Ovary (tissue), 9 donors: ENCODE data around the gene LMOD1. TPM values are rescaled to one million over a fixed set of nuclear protein-coding genes. Genes with fewer than 3 reads are reported as not detected.

Source experiments
- DNase-seq, 5 donors: peaks; one replicate each; pipeline ENCODE4 v3.0.0-alpha.2; 2019 to 2020
- H3K27ac ChIP-seq, 2 donors: fragments of 200-600 bp; one replicate each; pipeline versions ENCODE4 v1.5.1 to v1.8.0; 2019 to 2022
- H3K27me3 ChIP-seq: fragments of 200-600 bp; one replicate; pipeline ENCODE4 v1.8.0; 2022
- H3K36me3 ChIP-seq: fragments of 200-600 bp; sonication (generic); one replicate; pipeline ENCODE4 v1.5.1; 2019
- H3K4me1 ChIP-seq: one replicate; pipeline ENCODE4 v1.8.1; 2013; ENCODE audit warnings: mild to moderate bottlenecking, moderate library complexity; ENCODE audit not compliant: insufficient read depth
- H3K4me3 ChIP-seq: fragments of 200-600 bp; sonication (generic); one replicate; pipeline ENCODE4 v1.5.1; 2017
- H3K9me3 ChIP-seq, 2 donors: fragments of 200-600 bp in 1 of 2; sonication (generic) in 1 of 2; one replicate each; pipeline versions ENCODE4 v1.5.1 to v1.8.1; 2013 to 2019; ENCODE audit warnings: mild to moderate bottlenecking in 1 of 2, moderate library complexity in 1 of 2
- EP300 ChIP-seq: sonication (generic); formaldehyde crosslinking; IDR thresholded peaks from one replicate; pipeline ENCODE4 v1.6.1; 2017; ENCODE audit warnings: antibody characterized with exemption
- POLR2A ChIP-seq: fragments of 450-650 bp; IDR thresholded peaks from one replicate; pipeline ENCODE4 v1.6.1; 2017; ENCODE audit warnings: antibody characterized with exemption, mild to moderate bottlenecking, moderate library complexity
- WGBS, 3 donors: extraction: QIAGEN DNeasy Blood & Tissue Kit in 1 of 3; methylation state at CpG; one replicate each; pipeline versions ENCODE4 v1.1.5 to v1.1.7; 2013 to 2017; 5-methylcytosine and 5-hydroxymethylcytosine counted together
- intact Hi-C, 4 donors: fragments of 100-400 bp; cut with DNase I; formaldehyde crosslinking; loops; one replicate each; pipeline versions ENCODE4 v1.11.0 to v1.15.1; 2022 to 2023
- polyA plus RNA-seq, 2 donors: library from polyadenylated mRNA; stranded (reverse); fragments of 200-250 nt in 1 of 2; fragments of 350-450 nt in 1 of 2; fragmentation: Illumina TruSeq in 1 of 2; extraction: RNeasy Lipid Tissue Mini Kit (QIAGEN cat#74804) in 1 of 2; gene quantifications; one replicate each; pipeline ENCODE4 v1.2.3, GENCODE V29; 2013 to 2014
- total RNA-seq, 7 donors: library from RNA; depleted of rRNA in 2 of 7; stranded (reverse); fragments of >200 nt in 2 of 7; fragmentation: NEBNext Ultra II Directional in 3 of 7; extraction: Animal tissue kit (Norgen Biotek cat#: 25700) in 3 of 7; gene quantifications; one replicate each; pipeline versions ENCODE4 v1.1.0 to v1.2.4, GENCODE V29; 2016 to 2023
- TF ChIP-seq, protein P1 (sequence below), 3 donors: fragments of 450-650 bp in 2 of 3; fragments of 200-600 bp in 1 of 3; IDR thresholded peaks; one replicate each; pipeline versions ENCODE4 v1.5.1 to v1.8.0; 2016 to 2022; ENCODE audit warnings: antibody characterized with exemption in 3 of 3, mild to moderate bottlenecking in 1 of 3
- donor health status: DM: no; HTN: no; CAD: no; lungs with moderate emphysema.
- donor health status: DM: no; HTN: no; CAD: no.
- donor health status: Bipolar disorder and iron deficiency.
- donor health status: DM: yes; HTN: yes; CAD: no.
- donor health status: DM: no; HTN: no; CAD: no.
- donor health status: DM: yes; HTN: yes; CAD: no.

Gene LMOD1
- total and polyA plus RNA-seq, 9 donors: 25.6 to 255 (median 92.6) TPM

DNA sequence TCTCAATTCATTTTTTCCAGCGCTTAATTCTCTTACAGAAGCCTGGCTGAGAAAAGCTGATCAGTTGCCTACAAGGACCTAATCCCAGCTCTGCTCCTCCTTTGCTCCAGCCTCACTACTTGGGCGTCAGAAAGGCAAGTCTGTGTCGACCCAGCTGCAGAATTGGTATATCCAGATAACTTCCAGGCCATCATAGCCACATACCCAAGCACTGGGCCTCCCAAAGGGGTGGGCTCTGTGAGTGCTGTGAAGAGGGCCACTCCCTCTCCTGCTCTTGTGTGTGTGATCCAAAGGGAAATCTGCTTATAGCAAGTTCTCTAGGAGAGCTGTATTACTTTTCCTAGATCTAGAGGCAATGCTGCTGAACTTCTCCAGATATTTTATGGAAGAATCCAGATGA is 18.1 kb downstream of the LMOD1 start:
- Histone ChIP-seq H3K27me3 (no peaks in the 10 kb centered on the region), H3K36me3 (no peaks in the 10 kb centered on the region), H3K4me3 (no peak overlapping the region), H3K9me3 (no peaks in the 10 kb centered on the region), H3K27ac (no peak overlapping the region), H3K4me1 (peaks cover 8% of the 10 kb centered on the region)
- TF ChIP-seq, protein P1, sequence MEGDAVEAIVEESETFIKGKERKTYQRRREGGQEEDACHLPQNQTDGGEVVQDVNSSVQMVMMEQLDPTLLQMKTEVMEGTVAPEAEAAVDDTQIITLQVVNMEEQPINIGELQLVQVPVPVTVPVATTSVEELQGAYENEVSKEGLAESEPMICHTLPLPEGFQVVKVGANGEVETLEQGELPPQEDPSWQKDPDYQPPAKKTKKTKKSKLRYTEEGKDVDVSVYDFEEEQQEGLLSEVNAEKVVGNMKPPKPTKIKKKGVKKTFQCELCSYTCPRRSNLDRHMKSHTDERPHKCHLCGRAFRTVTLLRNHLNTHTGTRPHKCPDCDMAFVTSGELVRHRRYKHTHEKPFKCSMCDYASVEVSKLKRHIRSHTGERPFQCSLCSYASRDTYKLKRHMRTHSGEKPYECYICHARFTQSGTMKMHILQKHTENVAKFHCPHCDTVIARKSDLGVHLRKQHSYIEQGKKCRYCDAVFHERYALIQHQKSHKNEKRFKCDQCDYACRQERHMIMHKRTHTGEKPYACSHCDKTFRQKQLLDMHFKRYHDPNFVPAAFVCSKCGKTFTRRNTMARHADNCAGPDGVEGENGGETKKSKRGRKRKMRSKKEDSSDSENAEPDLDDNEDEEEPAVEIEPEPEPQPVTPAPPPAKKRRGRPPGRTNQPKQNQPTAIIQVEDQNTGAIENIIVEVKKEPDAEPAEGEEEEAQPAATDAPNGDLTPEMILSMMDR (IDR thresholded peaks at IDR 0.05): no peak
- no peak for TF ChIP-seq EP300
- no peak for TF ChIP-seq POLR2A
- DNase-seq: no peak
- WGBS, 3 donors: 86 to 92% (median 90%) methylated on average over 3 of the region's 3 CpGs
- intact Hi-C loops: no loop called here

DNA sequence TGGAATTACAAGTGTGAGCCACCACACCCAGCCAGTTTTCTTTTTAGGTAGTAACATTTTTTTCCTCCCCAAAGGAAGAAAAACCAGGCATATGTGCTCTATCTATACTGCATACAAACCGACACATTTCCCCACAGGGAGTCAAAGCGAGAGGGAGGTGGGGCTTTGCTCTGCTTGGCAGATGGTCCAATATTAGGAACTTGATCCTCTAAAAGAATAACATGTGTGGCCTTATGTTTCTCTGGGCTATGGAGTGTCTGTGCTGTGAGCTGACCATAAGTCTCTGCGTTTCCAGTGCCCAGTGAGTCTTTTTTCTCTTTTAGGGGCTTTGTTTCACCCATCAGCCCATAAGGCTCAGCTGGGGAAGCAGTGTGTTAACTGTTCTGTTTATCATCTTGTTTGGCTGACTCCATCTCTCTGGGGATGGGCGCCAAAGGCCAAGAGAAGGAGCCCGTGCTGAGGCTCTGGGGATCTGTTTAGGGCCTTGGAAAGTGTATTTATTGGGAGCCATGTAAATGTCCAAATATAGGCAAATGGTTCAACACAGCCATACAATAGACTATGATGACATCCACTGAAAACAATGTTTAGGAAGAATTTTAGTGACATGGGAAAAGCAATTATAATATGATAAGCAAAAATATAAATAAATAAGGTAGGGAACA is 20.2 kb downstream of the LMOD1 start:
- no peaks in the 10 kb centered on the region for H3K27me3 ChIP-seq
- TF ChIP-seq, protein P1 (IDR thresholded peaks at IDR 0.05): no peak
- TF ChIP-seq EP300: no peak
- DNase-seq: no peak
- H3K36me3 ChIP-seq: no peaks in the 10 kb centered on the region
- H3K27ac ChIP-seq: peak overlapping the region in 1 of 2 donors; percentile 50
- H3K9me3 ChIP-seq: no peaks in the 10 kb centered on the region
- peaks cover 8% of the 10 kb centered on the region for H3K4me1 ChIP-seq
- H3K4me3 ChIP-seq: no peak overlapping the region
- intact Hi-C loops: no loop called here
- WGBS, 3 donors: 35 to 40% (median 40%) methylated on average over 5 of the region's 5 CpGs

DNA sequence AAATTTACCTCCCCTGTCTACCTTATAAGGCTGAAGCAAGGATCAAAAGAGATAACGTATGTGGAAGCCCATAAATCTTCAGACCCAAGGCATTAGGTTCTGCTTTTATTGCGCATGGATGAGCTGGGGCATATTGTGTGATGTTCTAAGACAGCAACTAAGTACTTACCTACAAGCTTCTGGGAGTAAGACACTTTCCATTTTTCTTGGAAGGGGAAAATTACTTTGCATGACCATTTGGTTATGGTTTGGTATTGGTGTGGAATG is 21.1 kb downstream of the LMOD1 start:
- Histone ChIP-seq H3K27me3 (no peaks in the 10 kb centered on the region), H3K9me3 (no peaks in the 10 kb centered on the region), H3K4me1 (peaks cover 12% of the 10 kb centered on the region), H3K4me3 (no peak overlapping the region), H3K36me3 (no peaks in the 10 kb centered on the region), H3K27ac (no peak overlapping the region)
- no peak for DNase-seq
- WGBS, 3 donors: 68 to 87% (median 84%) methylated on average over 2 of the region's 2 CpGs
- intact Hi-C loops: no loop called here
- TF ChIP-seq EP300 (no peak), POLR2A (no peak)
- TF ChIP-seq, protein P1 (IDR thresholded peaks at IDR 0.05): no peak

DNA sequence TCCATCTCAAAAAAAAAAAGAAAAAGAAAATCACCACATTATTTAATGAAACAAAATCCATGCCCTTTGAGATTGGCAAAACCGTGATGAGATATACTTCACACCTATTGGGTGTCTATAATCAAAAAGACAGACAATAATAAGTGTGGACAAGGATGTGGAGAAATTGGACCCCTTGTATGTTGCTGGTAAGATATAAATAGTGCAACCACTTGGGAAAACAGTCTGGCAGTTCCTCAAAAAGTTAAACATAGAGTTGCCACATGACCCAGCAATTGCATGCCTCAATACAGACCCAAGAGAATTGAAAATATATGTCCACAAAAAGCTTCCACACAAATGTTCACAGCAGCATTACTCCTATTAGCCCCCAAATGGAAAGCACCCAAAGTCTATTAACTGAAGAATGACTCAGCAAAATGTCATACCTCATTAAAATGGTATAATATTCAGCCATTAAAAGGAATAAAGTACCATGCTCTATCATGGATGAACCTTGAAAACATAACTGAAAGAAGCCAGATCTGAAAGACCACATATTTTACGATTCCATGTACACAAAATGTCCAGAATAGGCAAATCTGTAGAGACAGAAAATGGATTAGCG is 24.3 kb downstream of the LMOD1 start:
- Histone ChIP-seq H3K27me3 (no peaks in the 10 kb centered on the region), H3K36me3 (no peaks in the 10 kb centered on the region), H3K27ac (no peak overlapping the region), H3K4me1 (peaks cover 28% of the 10 kb centered on the region), H3K9me3 (no peaks in the 10 kb centered on the region), H3K4me3 (no peak overlapping the region)
- 90 to 97% (median 96%) methylated on average over 3 of the region's 3 CpGs for WGBS, 3 donors
- intact Hi-C loops: no loop called here
- TF ChIP-seq, protein P1 (IDR thresholded peaks at IDR 0.05): no peak
- TF ChIP-seq EP300: no peak
- no peak for TF ChIP-seq POLR2A
- DNase-seq: no peak
